ENCODE data around the gene MEF2D.

The MEF2D gene

GRCh38 chr1:156435545-156436140, 64.9 kb downstream of the MEF2D start:
- TF ChIP-seq EZH2phosphoT487 (IDR thresholded peaks at IDR 0.05; ENCODE audit: low read length) = no peak; the same call in 1 of the 2 replicates
- TF ChIP-seq EZH2 (optimal IDR thresholded peaks at IDR 0.05; ENCODE audit: low read depth, low read length) = peak; percentile 98
- H4K20me1 ChIP-seq (ENCODE audit: insufficient read depth, low read length) = no peaks in the 10 kb centered on the region
- DNase-seq = no peak
- H3K79me2 ChIP-seq (ENCODE audit: low read length) = no peaks in the 10 kb centered on the region
- H3K9ac ChIP-seq (ENCODE audit: low read length) = no peak overlapping the region
- H2AFZ ChIP-seq (ENCODE audit: low read length) = no peak overlapping the region
- peak overlapping the region; percentile 58; the same call in 1 of the 2 replicates for H3K4me2 ChIP-seq (ENCODE audit: low read depth, low read length)
- H3K27ac ChIP-seq (ENCODE audit: low read length) = no peak overlapping the region
- H3K4me3 ChIP-seq (ENCODE audit: low read length) = peak overlapping the region; percentile 31
- H3K36me3 ChIP-seq (replicated peaks; ENCODE audit: insufficient read depth, low read length) = no peaks in the 10 kb centered on the region
- peaks cover 12% of the 10 kb centered on the region for H3F3A ChIP-seq (ENCODE audit: insufficient read depth, low read length)
- no peaks in the 10 kb centered on the region for H3K9me3 ChIP-seq (replicated peaks; ENCODE audit: insufficient read depth, low read length)
- peaks cover 24% of the 10 kb centered on the region for H3K4me1 ChIP-seq (ENCODE audit: low read length)
- H3K27me3 ChIP-seq (replicated peaks; ENCODE audit: insufficient read depth, low read length) = peaks cover 96% of the 10 kb centered on the region
- no peaks in the 10 kb centered on the region for H3K9me2 ChIP-seq (replicated peaks; ENCODE audit: insufficient read depth, low read length)

DNA sequence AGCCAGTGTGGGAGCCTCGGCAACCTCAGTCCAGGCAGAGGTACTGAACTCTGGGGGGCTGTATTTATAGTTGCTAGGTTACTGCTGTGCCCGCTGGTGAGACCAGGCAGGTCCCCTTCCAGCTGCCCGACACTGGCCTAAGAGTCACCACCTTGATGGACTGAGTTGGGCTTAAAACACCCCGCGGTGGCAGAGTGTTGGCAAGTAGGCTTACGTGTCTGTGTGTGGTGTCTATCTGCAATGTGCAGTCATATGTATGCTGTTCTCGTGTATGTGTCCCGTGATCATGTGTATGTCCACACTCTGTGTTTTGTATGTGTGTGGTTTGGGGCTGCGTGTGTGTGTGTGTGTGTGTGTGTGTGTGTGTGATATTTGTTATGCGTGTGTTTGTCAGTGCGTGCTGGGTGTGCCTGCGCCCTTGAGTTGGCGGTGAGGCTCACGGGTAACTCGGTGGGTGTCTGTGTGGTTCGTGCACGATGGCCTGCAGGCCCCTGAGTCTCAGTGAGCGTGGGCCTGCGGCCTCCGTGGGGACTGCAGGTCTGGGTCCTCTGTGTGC, 65.5 kb downstream of the MEF2D start:
- H3K9me2 ChIP-seq (replicated peaks; ENCODE audit: insufficient read depth, low read length) = no peaks in the 10 kb centered on the region
- no peaks in the 10 kb centered on the region for H3K36me3 ChIP-seq (replicated peaks; ENCODE audit: insufficient read depth, low read length)
- DNase-seq = no peak
- peaks cover 96% of the 10 kb centered on the region for H3K27me3 ChIP-seq (replicated peaks; ENCODE audit: insufficient read depth, low read length)
- TF ChIP-seq, protein P1, sequence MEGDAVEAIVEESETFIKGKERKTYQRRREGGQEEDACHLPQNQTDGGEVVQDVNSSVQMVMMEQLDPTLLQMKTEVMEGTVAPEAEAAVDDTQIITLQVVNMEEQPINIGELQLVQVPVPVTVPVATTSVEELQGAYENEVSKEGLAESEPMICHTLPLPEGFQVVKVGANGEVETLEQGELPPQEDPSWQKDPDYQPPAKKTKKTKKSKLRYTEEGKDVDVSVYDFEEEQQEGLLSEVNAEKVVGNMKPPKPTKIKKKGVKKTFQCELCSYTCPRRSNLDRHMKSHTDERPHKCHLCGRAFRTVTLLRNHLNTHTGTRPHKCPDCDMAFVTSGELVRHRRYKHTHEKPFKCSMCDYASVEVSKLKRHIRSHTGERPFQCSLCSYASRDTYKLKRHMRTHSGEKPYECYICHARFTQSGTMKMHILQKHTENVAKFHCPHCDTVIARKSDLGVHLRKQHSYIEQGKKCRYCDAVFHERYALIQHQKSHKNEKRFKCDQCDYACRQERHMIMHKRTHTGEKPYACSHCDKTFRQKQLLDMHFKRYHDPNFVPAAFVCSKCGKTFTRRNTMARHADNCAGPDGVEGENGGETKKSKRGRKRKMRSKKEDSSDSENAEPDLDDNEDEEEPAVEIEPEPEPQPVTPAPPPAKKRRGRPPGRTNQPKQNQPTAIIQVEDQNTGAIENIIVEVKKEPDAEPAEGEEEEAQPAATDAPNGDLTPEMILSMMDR (IDR thresholded peaks at IDR 0.05; ENCODE audit: low read length) = no peak
- TF ChIP-seq EZH2 (optimal IDR thresholded peaks at IDR 0.05; ENCODE audit: low read depth, low read length) (no peak), EZH2phosphoT487 (IDR thresholded peaks at IDR 0.05; ENCODE audit: low read length) (no peak)
- H3K4me2 ChIP-seq (ENCODE audit: low read depth, low read length) = peak overlapping the region; percentile 58; the same call in 1 of the 2 replicates
- H3F3A ChIP-seq (ENCODE audit: insufficient read depth, low read length) = peaks cover 12% of the 10 kb centered on the region
- H4K20me1 ChIP-seq (ENCODE audit: insufficient read depth, low read length) = no peaks in the 10 kb centered on the region
- no peaks in the 10 kb centered on the region for H3K9me3 ChIP-seq (replicated peaks; ENCODE audit: insufficient read depth, low read length)
- peak overlapping the region; percentile 31; the same call in 1 of the 2 replicates for H3K4me3 ChIP-seq (ENCODE audit: low read length)
- no peak overlapping the region for H3K9ac ChIP-seq (ENCODE audit: low read length)
- H3K79me2 ChIP-seq (ENCODE audit: low read length) = no peaks in the 10 kb centered on the region
- H2AFZ ChIP-seq (ENCODE audit: low read length) = no peak overlapping the region
- H3K27ac ChIP-seq (ENCODE audit: low read length) = no peak overlapping the region
- peaks cover 24% of the 10 kb centered on the region for H3K4me1 ChIP-seq (ENCODE audit: low read length)

DNA sequence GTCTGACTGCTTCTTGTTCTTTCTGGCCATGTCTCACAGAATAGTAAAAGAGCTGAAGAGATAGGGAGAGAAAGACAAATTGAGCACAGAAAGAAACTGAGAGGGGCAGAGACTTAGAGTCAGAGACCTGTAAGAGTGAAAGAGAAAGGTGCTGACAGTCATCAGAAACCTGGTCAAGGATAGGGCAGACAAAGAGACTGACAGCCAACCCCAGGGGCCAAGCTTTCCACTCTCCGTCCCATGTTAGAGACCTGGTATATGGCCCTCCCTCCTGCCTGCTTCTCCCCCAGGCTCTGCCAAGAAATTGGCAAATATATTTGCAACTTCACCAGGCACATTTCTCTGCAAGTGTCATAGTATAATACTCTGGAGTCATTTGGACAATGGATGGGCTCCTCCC, 67.0 kb downstream of the MEF2D start:
- no peak overlapping the region for H2AFZ ChIP-seq (ENCODE audit: low read length)
- no peak overlapping the region for H3K27ac ChIP-seq (ENCODE audit: low read length)
- H3K9me2 ChIP-seq (replicated peaks; ENCODE audit: insufficient read depth, low read length) = no peaks in the 10 kb centered on the region
- peaks cover 17% of the 10 kb centered on the region for H3K4me1 ChIP-seq (ENCODE audit: low read length)
- no peak overlapping the region for H3K9ac ChIP-seq (ENCODE audit: low read length)
- peak overlapping the region; percentile 43; the same call in 1 of the 2 replicates for H3K4me2 ChIP-seq (ENCODE audit: low read depth, low read length)
- H3K79me2 ChIP-seq (ENCODE audit: low read length) = no peaks in the 10 kb centered on the region
- H3K4me3 ChIP-seq (ENCODE audit: low read length) = peak overlapping the region; percentile 16; the same call in 1 of the 2 replicates
- no peaks in the 10 kb centered on the region for H4K20me1 ChIP-seq (ENCODE audit: insufficient read depth, low read length)
- peaks cover 12% of the 10 kb centered on the region for H3F3A ChIP-seq (ENCODE audit: insufficient read depth, low read length)
- no peaks in the 10 kb centered on the region for H3K9me3 ChIP-seq (replicated peaks; ENCODE audit: insufficient read depth, low read length)
- peaks cover 96% of the 10 kb centered on the region for H3K27me3 ChIP-seq (replicated peaks; ENCODE audit: insufficient read depth, low read length)
- H3K36me3 ChIP-seq (replicated peaks; ENCODE audit: insufficient read depth, low read length) = no peaks in the 10 kb centered on the region
- TF ChIP-seq, protein P1 (IDR thresholded peaks at IDR 0.05; ENCODE audit: low read length) = no peak
- TF ChIP-seq EZH2 (optimal IDR thresholded peaks at IDR 0.05; ENCODE audit: low read depth, low read length) (no peak), EZH2phosphoT487 (IDR thresholded peaks at IDR 0.05; ENCODE audit: low read length) (no peak)
- peak; percentile 70 for DNase-seq

GRCh38 chr1:156433032-156433431, 67.5 kb downstream of the MEF2D start:
- peaks cover 11% of the 10 kb centered on the region; the same call in 1 of the 2 replicates for H3K4me1 ChIP-seq (ENCODE audit: low read length)
- H3K27me3 ChIP-seq (replicated peaks; ENCODE audit: insufficient read depth, low read length) = peaks cover 96% of the 10 kb centered on the region
- no peak overlapping the region for H3K9ac ChIP-seq (ENCODE audit: low read length)
- H3K4me3 ChIP-seq (ENCODE audit: low read length) = peak overlapping the region; percentile 16; the same call in 1 of the 2 replicates
- H3K9me2 ChIP-seq (replicated peaks; ENCODE audit: insufficient read depth, low read length) = no peaks in the 10 kb centered on the region
- no peak overlapping the region for H3K27ac ChIP-seq (ENCODE audit: low read length)
- no peak for DNase-seq
- H3K79me2 ChIP-seq (ENCODE audit: low read length) = no peaks in the 10 kb centered on the region
- peaks cover 9% of the 10 kb centered on the region for H3F3A ChIP-seq (ENCODE audit: insufficient read depth, low read length)
- peak overlapping the region; percentile 43; the same call in 1 of the 2 replicates for H3K4me2 ChIP-seq (ENCODE audit: low read depth, low read length)
- no peak overlapping the region for H2AFZ ChIP-seq (ENCODE audit: low read length)
- TF ChIP-seq, protein P1 (IDR thresholded peaks at IDR 0.05; ENCODE audit: low read length) = no peak
- TF ChIP-seq EZH2 (optimal IDR thresholded peaks at IDR 0.05; ENCODE audit: low read depth, low read length) (no peak), EZH2phosphoT487 (IDR thresholded peaks at IDR 0.05; ENCODE audit: low read length) (no peak)
- no peaks in the 10 kb centered on the region for H4K20me1 ChIP-seq (ENCODE audit: insufficient read depth, low read length)
- no peaks in the 10 kb centered on the region for H3K9me3 ChIP-seq (replicated peaks; ENCODE audit: insufficient read depth, low read length)
- no peaks in the 10 kb centered on the region for H3K36me3 ChIP-seq (replicated peaks; ENCODE audit: insufficient read depth, low read length)

All from MM.1S (cell line).